Upper lobe of left lung (tissue), 4 donors: Measurements from ENCODE around the gene BRWD1.

Experiments used
- CTCF ChIP-seq, 6 experiments: fragments of 450-650 bp in 4 of 6; fragments of 200-600 bp in 2 of 6; sonication (generic) in 2 of 6; IDR thresholded peaks; one replicate each; pipeline ENCODE4 v1.5.1; 2016 to 2019; ENCODE audit warnings: antibody characterized with exemption in 6 of 6
- POLR2A ChIP-seq, 4 donors: fragments of 450-650 bp; IDR thresholded peaks; one replicate each; pipeline ENCODE4 v1.5.1; 2016 to 2017; ENCODE audit warnings: antibody characterized with exemption in 4 of 4, mild to moderate bottlenecking in 2 of 4

DNA sequence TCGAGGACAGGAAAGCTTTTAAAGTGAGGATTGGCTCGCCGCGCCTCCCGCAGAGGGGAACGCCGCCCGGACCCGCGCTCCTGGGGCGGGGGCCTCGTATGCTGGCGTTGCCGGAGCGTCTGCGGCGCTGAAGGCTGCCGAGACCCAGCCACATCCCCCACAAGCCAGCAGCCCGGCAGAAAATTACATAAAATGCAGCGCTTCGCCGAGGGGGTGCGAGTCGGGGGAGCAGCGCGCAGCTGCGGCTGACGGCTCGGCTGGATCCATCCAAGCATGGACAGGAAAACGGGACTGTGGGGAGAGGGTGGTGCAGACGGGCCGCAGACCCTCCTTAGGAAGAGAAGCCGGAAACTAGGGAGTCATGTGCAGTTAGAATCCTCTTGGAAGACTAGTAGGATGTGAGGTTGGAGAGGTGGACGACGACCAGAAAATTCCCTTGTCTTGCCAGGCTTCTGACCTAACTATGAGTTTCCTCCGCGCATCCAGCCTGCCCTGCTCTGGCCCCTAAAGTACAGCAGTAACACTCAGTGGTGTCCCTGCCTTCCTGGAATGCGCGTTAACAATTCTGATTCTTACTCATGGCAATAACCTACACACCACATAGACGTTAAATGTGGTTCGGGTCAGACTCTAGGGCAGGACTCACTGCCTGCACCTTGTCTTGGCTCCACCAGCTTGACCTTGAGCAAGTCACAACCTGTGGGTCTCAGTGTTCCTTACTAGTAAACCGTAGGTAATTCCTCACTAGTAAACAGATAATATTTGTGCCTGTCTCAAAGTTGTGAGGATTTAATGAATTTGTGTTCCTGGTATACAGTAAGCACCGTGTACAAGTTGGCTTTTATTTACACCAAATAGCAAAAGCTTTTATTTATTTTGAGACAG is 953 bp upstream of the BRWD1 start:
- TF ChIP-seq CTCF (IDR thresholded peaks at IDR 0.05) (no peak), POLR2A (IDR thresholded peaks at IDR 0.05) (no peak)
